Right atrium auricular region (tissue), 2 donors: Measurements from ENCODE around the gene DNAJC5G. TPM values are rescaled to one million over a fixed set of nuclear protein-coding genes. Genes with fewer than 3 reads are reported as not detected.

Experiments
- DNase-seq: peaks from one replicate; pipeline ENCODE4 v3.0.0-alpha.2; 2019; ENCODE audit warnings: low spot score
- H3K27ac ChIP-seq, 2 donors: fragments of 200-600 bp; sonication (generic); 1 replicate in 1 of 2; 2 replicates in 1 of 2; pipeline ENCODE4 v1.5.1; 2016 to 2019
- H3K27me3 ChIP-seq, 2 donors: fragments of 200-600 bp; sonication (generic); one replicate each; pipeline versions ENCODE4 v1.5.1 to v1.6.0; 2017 to 2019
- H3K36me3 ChIP-seq: fragments of 200-600 bp; sonication (generic); one replicate; pipeline ENCODE4 v1.5.1; 2016
- H3K4me1 ChIP-seq, 2 donors: fragments of 200-600 bp; sonication (generic); one replicate each; pipeline versions ENCODE4 v1.5.1 to v1.6.0; 2017 to 2019
- H3K4me3 ChIP-seq, 2 donors: fragments of 200-600 bp; sonication (generic); 1 replicate in 1 of 2; 2 replicates in 1 of 2; pipeline ENCODE4 v1.5.1; 2017 to 2019; ENCODE audit warnings: mild to moderate bottlenecking in 1 of 2, moderate library complexity in 1 of 2
- H3K9me3 ChIP-seq, 2 donors: fragments of 200-600 bp; sonication (generic); one replicate each; pipeline ENCODE4 v1.5.1; 2019
- CTCF ChIP-seq, 2 donors: fragments of 200-600 bp; sonication (generic); IDR thresholded peaks; one replicate each; pipeline ENCODE4 v1.5.1; 2019; ENCODE audit warnings: antibody characterized with exemption in 2 of 2
- total RNA-seq, 2 donors: library from RNA; depleted of rRNA; stranded (reverse); fragments of >200 nt; gene quantifications; one replicate each; pipeline ENCODE4 v1.1.0, GENCODE V29; 2016

The DNAJC5G gene
- total RNA-seq, 2 donors from 2014 or later = 0.59 to 0.94 TPM

GRCh38 chr2:27261926-27262298 lies 13.3 kb upstream of the DNAJC5G start:
- no peaks in the 10 kb centered on the region for H3K36me3 ChIP-seq
- TF ChIP-seq CTCF (IDR thresholded peaks at IDR 0.05) = no peak
- H3K9me3 ChIP-seq = no peaks in the 10 kb centered on the region
- H3K27me3 ChIP-seq = peaks cover 0 to 18% of the 10 kb centered on the region in 2 donors
- no peak overlapping the region for H3K27ac ChIP-seq
- DNase-seq = no peak
- H3K4me1 ChIP-seq = peaks cover 0 to 44% of the 10 kb centered on the region in 2 donors
- H3K4me3 ChIP-seq = peak overlapping the region; percentile 52 to 57

GRCh38 chr2:27262379-27263286 lies 12.6 kb upstream of the DNAJC5G start, which contains the start of gene SLC30A3:
Gene SLC30A3, minus strand, starts transcription at chr2:27263047. Its CDS starts 141 bp downstream, at chr2:27262906.
- H3K36me3 ChIP-seq = no peaks in the 10 kb centered on the region
- H3K4me1 ChIP-seq = peaks cover 0 to 44% of the 10 kb centered on the region in 2 donors
- peak in 1 of 2 donors; percentile 14 for TF ChIP-seq CTCF (IDR thresholded peaks at IDR 0.05)
- H3K27me3 ChIP-seq = peaks cover 0 to 18% of the 10 kb centered on the region in 2 donors
- no peak for DNase-seq
- peak within 1 kb of the TSS; percentile 52 to 57 for H3K4me3 ChIP-seq
- peak within 1 kb of the TSS; percentile 6 to 72 for H3K27ac ChIP-seq
- no peaks in the 10 kb centered on the region for H3K9me3 ChIP-seq

- peak overlapping the region; percentile 6 to 72 for H3K27ac ChIP-seq
- peaks cover 0 to 18% of the 10 kb centered on the region in 2 donors for H3K27me3 ChIP-seq
- no peak for TF ChIP-seq CTCF (IDR thresholded peaks at IDR 0.05)
Observed at GRCh38 chr2:27263287-27264252, 11.7 kb upstream of the DNAJC5G start.

GRCh38 chr2:27264253-27264752 lies 10.9 kb upstream of the DNAJC5G start:
- Histone ChIP-seq H3K36me3 (no peaks in the 10 kb centered on the region), H3K4me1 (peaks cover 0 to 44% of the 10 kb centered on the region in 2 donors), H3K4me3 (peak overlapping the region; percentile 52 to 57), H3K27ac (peak overlapping the region; percentile 68 to 72), H3K9me3 (no peaks in the 10 kb centered on the region), H3K27me3 (peaks cover 0 to 18% of the 10 kb centered on the region in 2 donors)
- DNase-seq = no peak
- TF ChIP-seq CTCF (IDR thresholded peaks at IDR 0.05) = no peak

More at GRCh38 chr2:27263287-27264252, 11.7 kb upstream of the DNAJC5G start:
- peak overlapping the region; percentile 52 to 57 for H3K4me3 ChIP-seq
- H3K9me3 ChIP-seq = no peaks in the 10 kb centered on the region
- no peaks in the 10 kb centered on the region for H3K36me3 ChIP-seq
- H3K4me1 ChIP-seq = peaks cover 0 to 44% of the 10 kb centered on the region in 2 donors
- no peak for DNase-seq

GRCh38 chr2:27264753-27265535 lies 10.3 kb upstream of the DNAJC5G start:
- Histone ChIP-seq H3K9me3 (no peaks in the 10 kb centered on the region), H3K36me3 (no peaks in the 10 kb centered on the region), H3K4me1 (peaks cover 0 to 44% of the 10 kb centered on the region in 2 donors), H3K27me3 (peaks cover 0 to 18% of the 10 kb centered on the region in 2 donors), H3K27ac (peak overlapping the region; percentile 68 to 72), H3K4me3 (peak overlapping the region; percentile 52 to 57)
- peak; percentile 28 to 65 for TF ChIP-seq CTCF (IDR thresholded peaks at IDR 0.05)
- no peak for DNase-seq
